ENCODE data around the gene RUNX3.
"Not testable (repeated sequence)": the region's sequence is repeated elsewhere in the genome, so short reads cannot be mapped to it uniquely, and the experiment has no call there.

The RUNX3 gene

GRCh38 chr1:24892188-24893153 is 37.6 kb downstream of the RUNX3 start:
- no peak overlapping the region for H4K12ac ChIP-seq (ENCODE audit: low read depth, low read length)
- no peak overlapping the region for H2BK12ac ChIP-seq (ENCODE audit: low read length)
- H3K9ac ChIP-seq (ENCODE audit: low read length) = no peak overlapping the region
- H2BK5ac ChIP-seq (ENCODE audit: low read depth, low read length, poor library complexity) = no peak overlapping the region
- H4K8ac ChIP-seq (ENCODE audit: low read depth, low read length) = no peak overlapping the region
- peaks cover 15% of the 10 kb centered on the region for H3K9me3 ChIP-seq (ENCODE audit: insufficient read depth, low read depth, low read length)
- H2AFZ ChIP-seq (ENCODE audit: insufficient read depth, low read length, poor library complexity) = no peak overlapping the region
- H3K27me3 ChIP-seq (ENCODE audit: insufficient read depth, low read length) = no peaks in the 10 kb centered on the region
- no peak overlapping the region for H4K91ac ChIP-seq (ENCODE audit: low read depth, low read length)
- no peak overlapping the region for H2BK120ac ChIP-seq (ENCODE audit: insufficient read depth, low read length, poor library complexity)
- no peak for DNase-seq
- no peaks in the 10 kb centered on the region for H3K36me3 ChIP-seq (ENCODE audit: control insufficient read depth in 1 of 2, insufficient read depth in 2 of 2, low read length in 2 of 2)
- no peak overlapping the region for H3K4ac ChIP-seq (ENCODE audit: low read depth, low read length)
- no peaks in the 10 kb centered on the region for H3K79me1 ChIP-seq (ENCODE audit: low read length)
- H2AK5ac ChIP-seq (ENCODE audit: low read length) = no peak overlapping the region
- H3K79me2 ChIP-seq (ENCODE audit: control insufficient read depth, insufficient read depth, low read length, poor library complexity) = no peaks in the 10 kb centered on the region
- H3K27ac ChIP-seq (ENCODE audit: low read depth, low read length) = no peak overlapping the region
- H3K4me1 ChIP-seq (ENCODE audit: control insufficient read depth in 1 of 2, insufficient read depth in 2 of 2, low read length in 2 of 2) = no peaks in the 10 kb centered on the region
- no peak overlapping the region for H3K23ac ChIP-seq (ENCODE audit: low read length)
- no peak overlapping the region for H3K18ac ChIP-seq (ENCODE audit: low read length)
- no peak overlapping the region for H3K4me3 ChIP-seq (ENCODE audit: low read depth, low read length)
- WGBS (ENCODE audit: extremely low coverage, insufficient coverage, insufficient read length) = no CpG with 5 or more reads among the region's 1 CpG
- H3K4me2 ChIP-seq (ENCODE audit: low read length) = no peak overlapping the region
- no peak overlapping the region for H3K14ac ChIP-seq (ENCODE audit: low read length)

- not testable (repeated sequence) for H3K27ac ChIP-seq (ENCODE audit: low read depth, low read length); H2BK12ac ChIP-seq (ENCODE audit: low read length); H4K91ac ChIP-seq (ENCODE audit: low read depth, low read length); H4K8ac ChIP-seq (ENCODE audit: low read depth, low read length); H2AK5ac ChIP-seq (ENCODE audit: low read length); H2BK120ac ChIP-seq (ENCODE audit: insufficient read depth, low read length, poor library complexity); DNase-seq; H3K4me3 ChIP-seq (ENCODE audit: low read depth, low read length); H3K4me1 ChIP-seq (ENCODE audit: control insufficient read depth in 1 of 2, insufficient read depth in 2 of 2, low read length in 2 of 2); H2AFZ ChIP-seq (ENCODE audit: insufficient read depth, low read length, poor library complexity); H3K4me2 ChIP-seq (ENCODE audit: low read length); H3K79me2 ChIP-seq (ENCODE audit: control insufficient read depth, insufficient read depth, low read length, poor library complexity); H3K4ac ChIP-seq (ENCODE audit: low read depth, low read length); H3K18ac ChIP-seq (ENCODE audit: low read length); H2BK5ac ChIP-seq (ENCODE audit: low read depth, low read length, poor library complexity); H3K27me3 ChIP-seq (ENCODE audit: insufficient read depth, low read length); H3K9ac ChIP-seq (ENCODE audit: low read length); H3K36me3 ChIP-seq (ENCODE audit: control insufficient read depth in 1 of 2, insufficient read depth in 2 of 2, low read length in 2 of 2); H3K79me1 ChIP-seq (ENCODE audit: low read length); H4K12ac ChIP-seq (ENCODE audit: low read depth, low read length); H3K23ac ChIP-seq (ENCODE audit: low read length); H3K14ac ChIP-seq (ENCODE audit: low read length)
- no CpG with 5 or more reads among the region's 1 CpG for WGBS (ENCODE audit: extremely low coverage, insufficient coverage, insufficient read length)
- H3K9me3 ChIP-seq (ENCODE audit: insufficient read depth, low read depth, low read length) = peaks cover 18% of the 10 kb centered on the region
Measured at GRCh38 chr1:24891367-24891766, 38.7 kb downstream of the RUNX3 start.

GRCh38 chr1:24890887-24891286 is 39.2 kb downstream of the RUNX3 start:
- Histone ChIP-seq H3K27ac (ENCODE audit: low read depth, low read length) (no peak overlapping the region), H3K14ac (ENCODE audit: low read length) (no peak overlapping the region), H3K27me3 (ENCODE audit: insufficient read depth, low read length) (no peaks in the 10 kb centered on the region), H3K4me2 (ENCODE audit: low read length) (no peak overlapping the region), H3K9me3 (ENCODE audit: insufficient read depth, low read depth, low read length) (peaks cover 16% of the 10 kb centered on the region), H2BK120ac (ENCODE audit: insufficient read depth, low read length, poor library complexity) (no peak overlapping the region), H3K23ac (ENCODE audit: low read length) (no peak overlapping the region), H4K8ac (ENCODE audit: low read depth, low read length) (no peak overlapping the region), H4K91ac (ENCODE audit: low read depth, low read length) (no peak overlapping the region), H2AK5ac (ENCODE audit: low read length) (no peak overlapping the region), H3K9ac (ENCODE audit: low read length) (no peak overlapping the region), H2BK12ac (ENCODE audit: low read length) (no peak overlapping the region), H3K79me1 (ENCODE audit: low read length) (no peaks in the 10 kb centered on the region), H2BK5ac (ENCODE audit: low read depth, low read length, poor library complexity) (no peak overlapping the region), H4K12ac (ENCODE audit: low read depth, low read length) (no peak overlapping the region), H2AFZ (ENCODE audit: insufficient read depth, low read length, poor library complexity) (no peak overlapping the region), H3K36me3 (ENCODE audit: control insufficient read depth in 1 of 2, insufficient read depth in 2 of 2, low read length in 2 of 2) (no peaks in the 10 kb centered on the region), H3K4ac (ENCODE audit: low read depth, low read length) (no peak overlapping the region), H3K4me3 (ENCODE audit: low read depth, low read length) (no peak overlapping the region), H3K79me2 (ENCODE audit: control insufficient read depth, insufficient read depth, low read length, poor library complexity) (no peaks in the 10 kb centered on the region), H3K4me1 (ENCODE audit: control insufficient read depth in 1 of 2, insufficient read depth in 2 of 2, low read length in 2 of 2) (no peaks in the 10 kb centered on the region), H3K18ac (ENCODE audit: low read length) (no peak overlapping the region)
- DNase-seq = no peak
- no CpG with 5 or more reads among the region's 2 CpGs for WGBS (ENCODE audit: extremely low coverage, insufficient coverage, insufficient read length)

- no peak overlapping the region for H3K9ac ChIP-seq (ENCODE audit: low read length)
- H3K14ac ChIP-seq (ENCODE audit: low read length) = no peak overlapping the region
- no peak overlapping the region for H4K8ac ChIP-seq (ENCODE audit: low read depth, low read length)
- H4K12ac ChIP-seq (ENCODE audit: low read depth, low read length) = no peak overlapping the region
- H3K79me1 ChIP-seq (ENCODE audit: low read length) = no peaks in the 10 kb centered on the region
- H3K79me2 ChIP-seq (ENCODE audit: control insufficient read depth, insufficient read depth, low read length, poor library complexity) = no peaks in the 10 kb centered on the region
- H2BK120ac ChIP-seq (ENCODE audit: insufficient read depth, low read length, poor library complexity) = no peak overlapping the region
- H2BK5ac ChIP-seq (ENCODE audit: low read depth, low read length, poor library complexity) = no peak overlapping the region
- no CpG with 5 or more reads among the region's 4 CpGs for WGBS (ENCODE audit: extremely low coverage, insufficient coverage, insufficient read length)
- H3K36me3 ChIP-seq (ENCODE audit: control insufficient read depth in 1 of 2, insufficient read depth in 2 of 2, low read length in 2 of 2) = no peaks in the 10 kb centered on the region
- H2AFZ ChIP-seq (ENCODE audit: insufficient read depth, low read length, poor library complexity) = no peak overlapping the region
- H2AK5ac ChIP-seq (ENCODE audit: low read length) = no peak overlapping the region
- peaks cover 16% of the 10 kb centered on the region for H3K9me3 ChIP-seq (ENCODE audit: insufficient read depth, low read depth, low read length)
- no peak overlapping the region for H3K23ac ChIP-seq (ENCODE audit: low read length)
- no peak overlapping the region for H4K91ac ChIP-seq (ENCODE audit: low read depth, low read length)
- no peak overlapping the region for H3K18ac ChIP-seq (ENCODE audit: low read length)
- no peak overlapping the region for H3K4me3 ChIP-seq (ENCODE audit: low read depth, low read length)
- H3K4ac ChIP-seq (ENCODE audit: low read depth, low read length) = no peak overlapping the region
- no peak overlapping the region for H3K27ac ChIP-seq (ENCODE audit: low read depth, low read length)
- peak; percentile 20 to 66 for DNase-seq
- H3K4me2 ChIP-seq (ENCODE audit: low read length) = no peak overlapping the region
- H2BK12ac ChIP-seq (ENCODE audit: low read length) = no peak overlapping the region
- H3K27me3 ChIP-seq (ENCODE audit: insufficient read depth, low read length) = no peaks in the 10 kb centered on the region
- no peaks in the 10 kb centered on the region for H3K4me1 ChIP-seq (ENCODE audit: control insufficient read depth in 1 of 2, insufficient read depth in 2 of 2, low read length in 2 of 2)
Measured at GRCh38 chr1:24888971-24889676, 41.0 kb downstream of the RUNX3 start.

Data from trophoblast cell (in vitro differentiated cells and primary cell).